Occipital lobe (tissue), 3 donors: ENCODE data around the gene VIPR1. TPM values are rescaled to one million over a fixed set of nuclear protein-coding genes. Genes with fewer than 3 reads are reported as not detected.
"Not testable (repeated sequence)": the region's sequence is repeated elsewhere in the genome, so short reads cannot be mapped to it uniquely, and the experiment has no call there.

ENCODE experiments used
- DNase-seq: peaks from one replicate; lab custom pipeline; 2025; lab: John Stamatoyannopoulos, UW
- small RNA-seq: library from RNA; depleted of rRNA; stranded (forward); fragments of <200 nt; gene quantifications from one replicate; pipeline ENCODE3, GENCODE V24; 2014
- total RNA-seq: library from RNA; depleted of rRNA; stranded (reverse); fragments of >200 nt; gene quantifications from one replicate; pipeline ENCODE4 v1.2.3, GENCODE V29; 2014

The VIPR1 gene
- total RNA-seq, 1 donor from 2014 or later = 0.16 TPM

- DNase-seq = no peak
These were observed 72.8 kb downstream of the VIPR1 start for GRCh38 chr3:42575137-42575741.

GRCh38 chr3:42578054-42578453 is 75.6 kb downstream of the VIPR1 start:
- no peak for DNase-seq

- not testable (repeated sequence) for DNase-seq
These were observed 76.9 kb downstream of the VIPR1 start for GRCh38 chr3:42579346-42579745.

- DNase-seq = no peak
These were observed 78.9 kb downstream of the VIPR1 start for GRCh38 chr3:42581400-42581708.

- DNase-seq = peak; percentile 93
These were observed 79.4 kb downstream of the VIPR1 start, which contains the start of gene SEC22C for GRCh38 chr3:42581709-42582473. Gene SEC22C, minus strand, starts transcription at chr3:42581967. Its CDS starts 12,921 bp downstream, at chr3:42569046.

- no peak for DNase-seq
These were observed 80.1 kb downstream of the VIPR1 start for GRCh38 chr3:42582474-42583070.

Small RNAs within 50 kb of the gene (small RNA-seq; reads per million reads assigned to genes)
- not detected for gene AC092047.1

Other genes with a start within 250 kb of the VIPR1 start
- 14.7 TPM for gene CCK, start 236.5 kb upstream of the VIPR1 start, total RNA-seq
- not detected for gene LYZL4, start 92.0 kb upstream of the VIPR1 start, total RNA-seq
- 78.5 TPM for gene SEC22C, start 79.3 kb downstream of the VIPR1 start, total RNA-seq
- 26.4 TPM for gene SS18L2, start 88.2 kb downstream of the VIPR1 start, total RNA-seq
- gene NKTR, start 98.0 kb downstream of the VIPR1 start, total RNA-seq = 246 TPM
- gene ZBTB47, start 151.1 kb downstream of the VIPR1 start, total RNA-seq = 22.1 TPM
- gene KLHL40, start 182.9 kb downstream of the VIPR1 start, total RNA-seq = not detected
- gene HHATL, start 200.2 kb downstream of the VIPR1 start, total RNA-seq = not detected